ENCODE results near the gene GPRIN3.
"Not testable (repeated sequence)": the region's sequence is repeated elsewhere in the genome, so short reads cannot be mapped to it uniquely, and the experiment has no call there.

The GPRIN3 gene

GRCh38 chr4:89257376-89257775 lies 50.2 kb downstream of the GPRIN3 start:
- Histone ChIP-seq H3K9ac (ENCODE audit: low read length) (no peak overlapping the region), H3K27ac (ENCODE audit: low read depth, low read length) (no peak overlapping the region), H3K4me1 (ENCODE audit: control insufficient read depth, insufficient read depth, low read length) (peaks cover 14% of the 10 kb centered on the region), H3K4me3 (ENCODE audit: low read depth, low read length) (no peak overlapping the region), H3K27me3 (ENCODE audit: control insufficient read depth, insufficient read depth, low read length) (no peaks in the 10 kb centered on the region), H3K36me3 (ENCODE audit: control insufficient read depth, insufficient read depth, low read length) (no peaks in the 10 kb centered on the region), H3K9me3 (ENCODE audit: control insufficient read depth, insufficient read depth, low read depth, low read length) (no peaks in the 10 kb centered on the region)

GRCh38 chr4:89256203-89256800 lies 51.3 kb downstream of the GPRIN3 start:
- Histone ChIP-seq H3K27me3 (ENCODE audit: control insufficient read depth, insufficient read depth, low read length) (no peaks in the 10 kb centered on the region), H3K9me3 (ENCODE audit: control insufficient read depth, insufficient read depth, low read depth, low read length) (no peaks in the 10 kb centered on the region), H3K4me1 (ENCODE audit: control insufficient read depth, insufficient read depth, low read length) (peaks cover 14% of the 10 kb centered on the region), H3K27ac (ENCODE audit: low read depth, low read length) (no peak overlapping the region), H3K4me3 (ENCODE audit: low read depth, low read length) (no peak overlapping the region), H3K36me3 (ENCODE audit: control insufficient read depth, insufficient read depth, low read length) (no peaks in the 10 kb centered on the region), H3K9ac (ENCODE audit: low read length) (no peak overlapping the region)

DNA sequence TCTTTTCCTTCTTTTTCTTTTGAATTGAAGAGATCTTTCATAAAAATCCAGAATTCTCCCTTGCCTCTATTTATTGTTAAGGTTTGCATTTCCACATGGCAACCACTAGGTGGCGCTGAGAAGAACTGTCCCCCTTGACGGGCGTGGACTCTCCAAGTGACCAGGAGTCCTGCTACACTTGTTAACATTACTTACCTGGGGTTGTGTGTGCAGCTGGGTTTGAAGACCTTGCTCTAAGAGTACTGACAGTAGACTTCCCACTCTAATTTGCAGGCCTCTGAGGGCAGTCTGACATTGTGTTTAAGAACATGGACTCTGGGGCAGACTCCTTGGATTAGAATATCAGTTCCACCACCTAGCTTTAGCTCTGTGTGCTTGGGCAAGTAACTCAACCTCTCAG lies 52.8 kb downstream of the GPRIN3 start:
- no peak overlapping the region for H3K27ac ChIP-seq (ENCODE audit: low read depth, low read length)
- H3K4me1 ChIP-seq (ENCODE audit: control insufficient read depth, insufficient read depth, low read length), result peaks cover 13% of the 10 kb centered on the region
- no peak overlapping the region for H3K9ac ChIP-seq (ENCODE audit: low read length)
- no peaks in the 10 kb centered on the region for H3K27me3 ChIP-seq (ENCODE audit: control insufficient read depth, insufficient read depth, low read length)
- no peaks in the 10 kb centered on the region for H3K36me3 ChIP-seq (ENCODE audit: control insufficient read depth, insufficient read depth, low read length)
- no peaks in the 10 kb centered on the region for H3K9me3 ChIP-seq (ENCODE audit: control insufficient read depth, insufficient read depth, low read depth, low read length)
- H3K4me3 ChIP-seq (ENCODE audit: low read depth, low read length), result no peak overlapping the region

DNA sequence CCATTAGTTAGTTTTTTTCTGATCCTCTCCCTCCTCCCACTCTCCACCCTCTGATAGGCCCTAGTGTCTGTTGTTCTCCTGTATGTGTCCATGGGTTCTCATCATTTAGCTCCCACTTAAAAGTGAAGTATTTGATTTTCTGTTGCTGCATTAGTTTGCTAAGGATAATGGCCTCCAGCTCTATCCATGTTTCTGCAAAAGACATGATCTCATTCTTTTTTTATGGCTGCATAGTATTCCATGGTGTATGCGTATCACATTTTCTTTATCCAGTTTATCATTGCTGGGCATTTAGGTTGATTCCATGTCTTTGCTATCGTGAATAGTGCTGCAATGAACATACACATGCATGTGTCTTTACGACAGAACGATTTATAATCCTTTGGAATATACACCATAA lies 53.3 kb downstream of the GPRIN3 start:
- H3K9ac ChIP-seq (ENCODE audit: low read length); H3K4me3 ChIP-seq (ENCODE audit: low read depth, low read length); H3K36me3 ChIP-seq (ENCODE audit: control insufficient read depth, insufficient read depth, low read length); H3K27me3 ChIP-seq (ENCODE audit: control insufficient read depth, insufficient read depth, low read length); H3K9me3 ChIP-seq (ENCODE audit: control insufficient read depth, insufficient read depth, low read depth, low read length); H3K27ac ChIP-seq (ENCODE audit: low read depth, low read length); H3K4me1 ChIP-seq (ENCODE audit: control insufficient read depth, insufficient read depth, low read length): not testable (repeated sequence)

DNA sequence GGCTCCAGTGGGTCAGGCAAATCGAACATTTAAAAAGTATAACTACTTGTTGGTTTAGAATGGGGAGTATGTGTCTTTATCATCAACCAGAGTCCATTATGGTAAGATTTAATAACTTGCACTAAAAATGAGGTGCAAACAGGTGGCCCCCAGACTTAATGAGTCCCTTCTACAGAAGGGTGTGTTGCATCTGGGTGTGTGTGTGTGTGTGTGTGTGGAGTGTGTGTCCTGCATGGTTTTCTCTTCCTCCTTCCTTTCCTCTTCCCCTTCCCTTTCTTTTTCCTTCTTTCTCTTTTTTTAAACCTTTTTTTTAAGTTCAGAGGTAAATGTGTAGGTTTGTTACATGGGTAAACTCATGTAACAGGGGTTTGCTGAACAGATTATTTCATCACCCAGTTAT lies 53.7 kb downstream of the GPRIN3 start:
- Histone ChIP-seq H3K9ac (ENCODE audit: low read length) (no peak overlapping the region), H3K36me3 (ENCODE audit: control insufficient read depth, insufficient read depth, low read length) (no peaks in the 10 kb centered on the region), H3K4me1 (ENCODE audit: control insufficient read depth, insufficient read depth, low read length) (peaks cover 5% of the 10 kb centered on the region), H3K9me3 (ENCODE audit: control insufficient read depth, insufficient read depth, low read depth, low read length) (no peaks in the 10 kb centered on the region), H3K27ac (ENCODE audit: low read depth, low read length) (no peak overlapping the region), H3K4me3 (ENCODE audit: low read depth, low read length) (no peak overlapping the region), H3K27me3 (ENCODE audit: control insufficient read depth, insufficient read depth, low read length) (no peaks in the 10 kb centered on the region)

- Histone ChIP-seq H3K4me1 (ENCODE audit: control insufficient read depth, insufficient read depth, low read length) (peaks cover under 1% of the 10 kb centered on the region), H3K9ac (ENCODE audit: low read length) (no peak overlapping the region), H3K27ac (ENCODE audit: low read depth, low read length) (no peak overlapping the region), H3K27me3 (ENCODE audit: control insufficient read depth, insufficient read depth, low read length) (no peaks in the 10 kb centered on the region), H3K9me3 (ENCODE audit: control insufficient read depth, insufficient read depth, low read depth, low read length) (no peaks in the 10 kb centered on the region), H3K4me3 (ENCODE audit: low read depth, low read length) (no peak overlapping the region), H3K36me3 (ENCODE audit: control insufficient read depth, insufficient read depth, low read length) (no peaks in the 10 kb centered on the region)
Observed at GRCh38 chr4:89253311-89253710, 54.3 kb downstream of the GPRIN3 start.

GRCh38 chr4:89251396-89251795 lies 56.2 kb downstream of the GPRIN3 start:
- Histone ChIP-seq H3K4me1 (ENCODE audit: control insufficient read depth, insufficient read depth, low read length) (no peaks in the 10 kb centered on the region), H3K27me3 (ENCODE audit: control insufficient read depth, insufficient read depth, low read length) (no peaks in the 10 kb centered on the region), H3K9ac (ENCODE audit: low read length) (no peak overlapping the region), H3K36me3 (ENCODE audit: control insufficient read depth, insufficient read depth, low read length) (no peaks in the 10 kb centered on the region), H3K4me3 (ENCODE audit: low read depth, low read length) (no peak overlapping the region), H3K9me3 (ENCODE audit: control insufficient read depth, insufficient read depth, low read depth, low read length) (no peaks in the 10 kb centered on the region), H3K27ac (ENCODE audit: low read depth, low read length) (no peak overlapping the region)

- H3K9ac ChIP-seq (ENCODE audit: low read length), result no peak overlapping the region
- H3K4me1 ChIP-seq (ENCODE audit: control insufficient read depth, insufficient read depth, low read length), result no peaks in the 10 kb centered on the region
- H3K27me3 ChIP-seq (ENCODE audit: control insufficient read depth, insufficient read depth, low read length), result no peaks in the 10 kb centered on the region
- no peaks in the 10 kb centered on the region for H3K9me3 ChIP-seq (ENCODE audit: control insufficient read depth, insufficient read depth, low read depth, low read length)
- no peak overlapping the region for H3K27ac ChIP-seq (ENCODE audit: low read depth, low read length)
- H3K4me3 ChIP-seq (ENCODE audit: low read depth, low read length), result no peak overlapping the region
- no peaks in the 10 kb centered on the region for H3K36me3 ChIP-seq (ENCODE audit: control insufficient read depth, insufficient read depth, low read length)
Observed at GRCh38 chr4:89249716-89250361, 57.8 kb downstream of the GPRIN3 start.

DNA sequence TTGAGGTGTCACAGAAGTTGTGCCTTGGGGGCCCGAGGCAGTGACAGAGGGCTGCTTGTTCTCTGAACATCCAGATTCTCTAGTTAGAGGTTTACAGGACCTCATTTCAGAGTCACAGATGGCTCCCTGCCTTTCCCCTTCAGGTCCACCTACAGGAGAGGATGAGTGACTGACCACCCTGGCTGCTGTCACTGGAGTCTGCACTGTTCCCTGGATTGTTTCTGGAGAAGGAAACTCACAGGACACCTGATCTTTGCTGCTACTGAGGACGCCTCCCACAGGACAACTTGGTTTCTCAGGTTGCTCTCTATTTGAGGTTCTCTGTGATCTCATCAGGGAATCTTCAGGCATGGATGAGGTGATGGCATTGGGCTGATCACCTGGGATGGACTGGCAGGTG lies 58.3 kb downstream of the GPRIN3 start:
- Histone ChIP-seq H3K9ac (ENCODE audit: low read length) (no peak overlapping the region), H3K9me3 (ENCODE audit: control insufficient read depth, insufficient read depth, low read depth, low read length) (no peaks in the 10 kb centered on the region), H3K27ac (ENCODE audit: low read depth, low read length) (no peak overlapping the region), H3K27me3 (ENCODE audit: control insufficient read depth, insufficient read depth, low read length) (no peaks in the 10 kb centered on the region), H3K4me1 (ENCODE audit: control insufficient read depth, insufficient read depth, low read length) (no peaks in the 10 kb centered on the region), H3K4me3 (ENCODE audit: low read depth, low read length) (no peak overlapping the region), H3K36me3 (ENCODE audit: control insufficient read depth, insufficient read depth, low read length) (no peaks in the 10 kb centered on the region)

- no peaks in the 10 kb centered on the region for H3K4me1 ChIP-seq (ENCODE audit: control insufficient read depth, insufficient read depth, low read length)
- H3K4me3 ChIP-seq (ENCODE audit: low read depth, low read length), result no peak overlapping the region
Observed at GRCh38 chr4:89248879-89249281, 58.7 kb downstream of the GPRIN3 start.

DNA sequence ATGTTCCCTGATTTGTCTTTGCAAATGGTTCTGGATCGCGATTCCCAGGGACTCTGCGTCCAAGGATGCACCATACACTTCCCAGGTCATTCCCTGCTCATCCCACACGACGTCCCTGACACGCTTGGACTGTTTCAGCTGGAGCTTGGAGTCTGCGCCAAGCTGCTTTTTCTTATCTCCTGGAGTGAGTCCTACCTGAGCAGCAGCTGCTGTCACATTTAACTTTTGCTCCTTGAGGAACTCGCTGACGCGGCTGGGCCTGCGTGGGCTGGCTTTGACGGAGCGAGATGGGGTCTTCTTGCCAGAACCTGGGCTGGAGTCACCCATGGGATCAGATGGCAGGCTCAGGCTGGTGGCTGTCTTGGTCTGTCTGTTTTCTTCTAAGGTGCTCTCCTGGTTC lies 59.6 kb downstream of the GPRIN3 start:
- H3K36me3 ChIP-seq (ENCODE audit: control insufficient read depth, insufficient read depth, low read length), result no peaks in the 10 kb centered on the region
- H3K4me1 ChIP-seq (ENCODE audit: control insufficient read depth, insufficient read depth, low read length), result no peaks in the 10 kb centered on the region
- no peaks in the 10 kb centered on the region for H3K27me3 ChIP-seq (ENCODE audit: control insufficient read depth, insufficient read depth, low read length)
- H3K27ac ChIP-seq (ENCODE audit: low read depth, low read length), result no peak overlapping the region
- no peaks in the 10 kb centered on the region for H3K9me3 ChIP-seq (ENCODE audit: control insufficient read depth, insufficient read depth, low read depth, low read length)
- H3K9ac ChIP-seq (ENCODE audit: low read length), result no peak overlapping the region
- no peak overlapping the region for H3K4me3 ChIP-seq (ENCODE audit: low read depth, low read length)

More at GRCh38 chr4:89248879-89249281, 58.7 kb downstream of the GPRIN3 start:
- no peak overlapping the region for H3K9ac ChIP-seq (ENCODE audit: low read length)
- no peaks in the 10 kb centered on the region for H3K36me3 ChIP-seq (ENCODE audit: control insufficient read depth, insufficient read depth, low read length)
- no peaks in the 10 kb centered on the region for H3K9me3 ChIP-seq (ENCODE audit: control insufficient read depth, insufficient read depth, low read depth, low read length)
- no peak overlapping the region for H3K27ac ChIP-seq (ENCODE audit: low read depth, low read length)
- H3K27me3 ChIP-seq (ENCODE audit: control insufficient read depth, insufficient read depth, low read length), result no peaks in the 10 kb centered on the region
